Activated CD4-positive, alpha-beta memory T cell treated with anti-CD3 and anti-CD28 coated beads for 36 hours (primary cell): ENCODE data around the gene SH3BGRL3. TPM values are rescaled to one million over a fixed set of nuclear protein-coding genes. Genes with fewer than 3 reads are reported as not detected.

ENCODE experiments used
- CTCF ChIA-PET: fragments of 350-600 bp; sonication (Branson Sonifier 250); formaldehyde crosslinking; loops from one replicate; lab custom pipeline; 2021; ENCODE audit warnings: antibody characterized with exemption, inconsistent platforms; lab: Charles Lee
- POLR2A ChIA-PET: fragments of 350-600 bp; sonication (Branson Sonifier 250); formaldehyde crosslinking; loops from one replicate; lab custom pipeline; 2021; ENCODE audit warnings: antibody characterized with exemption; lab: Charles Lee
- DNase-seq: peaks from one replicate; pipeline ENCODE4 v3.0.0-alpha.2; 2020
- H3K27ac Mint-ChIP-seq: one replicate; pipeline ENCODE4 v1.8.0; 2021; ENCODE audit warnings: mixed read lengths
- H3K27me3 Mint-ChIP-seq: one replicate; pipeline ENCODE4 v1.8.0; 2021; ENCODE audit warnings: mixed read lengths
- H3K36me3 Mint-ChIP-seq: one replicate; pipeline ENCODE4 v1.8.0; 2021; ENCODE audit warnings: mixed read lengths
- H3K4me1 Mint-ChIP-seq: one replicate; pipeline ENCODE4 v1.8.0; 2021; ENCODE audit warnings: low read depth, mixed read lengths
- H3K4me3 Mint-ChIP-seq: one replicate; pipeline ENCODE4 v1.8.0; 2021; ENCODE audit warnings: mild to moderate bottlenecking, mixed read lengths
- H3K9me3 Mint-ChIP-seq: one replicate; pipeline ENCODE4 v1.8.0; 2021; ENCODE audit warnings: mixed read lengths
- intact Hi-C: fragments of 100-400 bp; cut with micrococcal nuclease; formaldehyde crosslinking; loops from one replicate; pipeline ENCODE4 v1.15.1; 2023
- total RNA-seq, 2 experiments: library from RNA; stranded (reverse); gene quantifications; one replicate each; pipeline ENCODE4 v1.2.3, GENCODE V29; 2021

SH3BGRL3 gene
- total RNA-seq, 2 experiments from 2014 or later = 305 to 320 TPM

- Mint-ChIP-seq H3K27ac (no peak overlapping the region), H3K4me1 (peaks cover 3% of the 10 kb centered on the region), H3K4me3 (no peak overlapping the region), H3K27me3 (no peaks in the 10 kb centered on the region), H3K36me3 (no peaks in the 10 kb centered on the region), H3K9me3 (no peaks in the 10 kb centered on the region)
- DNase-seq = no peak
- POLR2A ChIA-PET = no interaction called here
- intact Hi-C loops = no loop called here
- CTCF ChIA-PET = interaction anchor here (0.8 to 3.3 kb wide), 3 partner anchors 8 to 96 kb away, joined by 3 to 10 read pairs (median 4); partner anchors contain the start of gene CEP85
Measured at GRCh38 chr1:26330276-26330675, 50.4 kb downstream of the SH3BGRL3 start.

Other genes starting within 250 kb of the SH3BGRL3 start
- gene SLC30A2, start 234.0 kb upstream of the SH3BGRL3 start, total RNA-seq = not detected
- gene TRIM63, start 212.5 kb upstream of the SH3BGRL3 start, total RNA-seq = under 1 TPM; 0.17 to 0.19 TPM
- 10 to 100 TPM; 14.9 to 15.2 TPM for gene PDIK1L, start 168.3 kb upstream of the SH3BGRL3 start, total RNA-seq
- gene FAM110D, start 121.0 kb upstream of the SH3BGRL3 start, total RNA-seq = not detected
- not detected for gene C1orf232, start 111.1 kb upstream of the SH3BGRL3 start, total RNA-seq
- gene ZNF593, start 110.2 kb upstream of the SH3BGRL3 start, total RNA-seq = 10 to 100 TPM; 37.4 to 38.0 TPM
- not detected for gene ZNF593OS, start 108.3 kb upstream of the SH3BGRL3 start, total RNA-seq
- 1 to 10 TPM; 1.3 to 1.5 TPM for gene CNKSR1, start 102.6 kb upstream of the SH3BGRL3 start, total RNA-seq
- not detected for gene CATSPER4, start 89.5 kb upstream of the SH3BGRL3 start, total RNA-seq
- gene CEP85, start 45.9 kb upstream of the SH3BGRL3 start, total RNA-seq = 10 to 100 TPM; 30.3 to 32.6 TPM
- 10 to 100 TPM; 24.5 to 26.1 TPM for gene UBXN11, start 26.6 kb downstream of the SH3BGRL3 start, total RNA-seq
- gene CD52, start 37.9 kb downstream of the SH3BGRL3 start, total RNA-seq = 100 to 1,000 TPM; 261 to 291 TPM
- 1 to 10 TPM; 1.3 to 1.6 TPM for gene CRYBG2, start 74.0 kb downstream of the SH3BGRL3 start, total RNA-seq
- not detected for gene ZNF683, start 92.7 kb downstream of the SH3BGRL3 start, total RNA-seq
- gene LIN28A, start 130.7 kb downstream of the SH3BGRL3 start, total RNA-seq = not detected
- gene DHDDS, start 152.2 kb downstream of the SH3BGRL3 start, total RNA-seq = 10 to 100 TPM; 41.9 to 45.5 TPM
- 100 to 1,000 TPM; 755 to 762 TPM for gene HMGN2, start 192.4 kb downstream of the SH3BGRL3 start, total RNA-seq
- gene RPS6KA1, start 249.7 kb downstream of the SH3BGRL3 start, total RNA-seq = 100 to 1,000 TPM; 109 to 112 TPM